IMR-90 (cell line): Measurements from ENCODE around the gene SH3RF3. TPM values are rescaled to one million over a fixed set of nuclear protein-coding genes. Genes with fewer than 3 reads are reported as not detected.
A peak's percentile ranks its signal among the peaks of the same experiment; 100 is the strongest.

Experiments used
- ATAC-seq: fragments of 200-7000 bp; cut with Tn5 transposase; 2 replicates; pipeline ENCODE4 v1.9.1; 2020; ENCODE audit warnings: low read depth, mild to moderate bottlenecking, moderate library complexity
- BruUV-seq: library from RNA; stranded (reverse); fragments of 400-500 nt; replicated peaks from 2 replicates; lab custom pipeline; 2021; lab: Mats Ljungman, UMichigan
- CTCF ChIA-PET: fragments of 300-600 bp; formaldehyde crosslinking; extraction: SDS; loops from one replicate; lab custom pipeline; 2021; ENCODE audit warnings: antibody characterized with exemption; lab: Yijun Ruan, JAX
- POLR2A ChIA-PET: fragments of 300-600 bp; sonication (Branson Sonifier 250); formaldehyde crosslinking; loops from one replicate; lab custom pipeline; 2022; ENCODE audit warnings: antibody characterized with exemption; ENCODE audit not compliant: unreplicated experiment; lab: Charles Lee
- DNase-seq: peaks from one replicate; pipeline ENCODE4 v3.0.0; 2013
- H2AFZ ChIP-seq: replicated peaks from 2 replicates; pipeline ENCODE3; 2013; ENCODE audit warnings: low read length, mild to moderate bottlenecking; ENCODE audit not compliant: poor library complexity
- H2AK5ac ChIP-seq: 2 replicates; pipeline ENCODE4 v1.6.1; 2013; ENCODE audit warnings: low read depth, low read length, inconsistent platforms
- H2AK9ac ChIP-seq: replicated peaks from 2 replicates; pipeline ENCODE3; 2013; ENCODE audit warnings: mild to moderate bottlenecking, low read depth, low read length, moderate library complexity; ENCODE audit not compliant: poor library complexity
- H2BK120ac ChIP-seq: 2 replicates; pipeline ENCODE4 v1.6.1; 2013; ENCODE audit warnings: low read depth, low read length, inconsistent platforms
- H2BK15ac ChIP-seq: 3 replicates; pipeline ENCODE4 v1.6.1; 2013; ENCODE audit warnings: low read depth, low read length, inconsistent platforms
- H2BK20ac ChIP-seq: 2 replicates; pipeline ENCODE4 v1.6.1; 2013; ENCODE audit warnings: low read depth, mild to moderate bottlenecking, inconsistent platforms, low read length, moderate library complexity
- H2BK5ac ChIP-seq: 2 replicates; pipeline ENCODE4 v1.6.1; 2013; ENCODE audit warnings: mild to moderate bottlenecking, low read depth, low read length, inconsistent platforms; ENCODE audit not compliant: poor library complexity, severe bottlenecking
- H3K14ac ChIP-seq: replicated peaks from 2 replicates; pipeline ENCODE4 v1.6.1; 2013; ENCODE audit warnings: low read depth, low read length, inconsistent platforms
- H3K18ac ChIP-seq: 2 replicates; pipeline ENCODE4 v1.6.1; 2013; ENCODE audit warnings: low read depth, low read length, control low read depth
- H3K23ac ChIP-seq: 2 replicates; pipeline ENCODE4 v1.6.1; 2013; ENCODE audit warnings: low read depth, low read length, inconsistent platforms
- H3K27ac ChIP-seq: 2 replicates; pipeline ENCODE4 v1.5.1; 2013; ENCODE audit warnings: mild to moderate bottlenecking, control low read depth, low read length; ENCODE audit not compliant: insufficient read depth
- H3K27me3 ChIP-seq: 2 replicates; pipeline ENCODE4 v1.6.1; 2013; ENCODE audit warnings: low read length; ENCODE audit not compliant: control insufficient read depth, insufficient read depth
- H3K36me3 ChIP-seq: 2 replicates; pipeline ENCODE4 v1.6.1; 2013; ENCODE audit warnings: low read length, mixed read lengths; ENCODE audit not compliant: control insufficient read depth, insufficient read depth
- H3K4ac ChIP-seq: 2 replicates; pipeline ENCODE4 v1.6.1; 2013; ENCODE audit warnings: low read depth, low read length, inconsistent platforms
- H3K4me1 ChIP-seq: 2 replicates; pipeline ENCODE4 v1.6.1; 2013; ENCODE audit warnings: low read length, mixed read lengths; ENCODE audit not compliant: control insufficient read depth, insufficient read depth
- H3K4me2 ChIP-seq: 2 replicates; pipeline ENCODE4 v1.6.1; 2013; ENCODE audit warnings: low read depth, mild to moderate bottlenecking, control low read depth, low read length, moderate library complexity
- H3K4me3 ChIP-seq: 2 replicates; pipeline ENCODE4 v1.5.1; 2013; ENCODE audit warnings: low read depth, mild to moderate bottlenecking, control low read depth, low read length, moderate library complexity; ENCODE audit not compliant: insufficient read depth
- H3K56ac ChIP-seq: 2 replicates; pipeline ENCODE4 v1.6.1; 2013; ENCODE audit warnings: low read length, inconsistent platforms; ENCODE audit not compliant: insufficient read depth; ENCODE audit errors: extremely low read depth
- H3K79me1 ChIP-seq, 2 experiments: 2 replicates each; pipeline ENCODE4 v1.6.1; 2013; ENCODE audit warnings: low read length in 2 of 2, inconsistent platforms in 1 of 2, low read depth in 1 of 2
- H3K9ac ChIP-seq: 2 replicates; pipeline ENCODE4 v1.6.1; 2013; ENCODE audit warnings: low read depth, low read length, control low read depth
- H3K9me1 ChIP-seq: 2 replicates; pipeline ENCODE4 v1.6.1; 2013; ENCODE audit warnings: low read length, inconsistent platforms; ENCODE audit not compliant: insufficient read depth
- H3K9me3 ChIP-seq: 2 replicates; pipeline ENCODE4 v1.6.1; 2013; ENCODE audit warnings: low read length; ENCODE audit not compliant: control insufficient read depth, insufficient read depth
- H4K20me1 ChIP-seq: 2 replicates; pipeline ENCODE4 v1.6.1; 2013; ENCODE audit warnings: low read length, inconsistent platforms; ENCODE audit not compliant: insufficient read depth
- H4K5ac ChIP-seq: 2 replicates; pipeline ENCODE4 v1.6.1; 2013; ENCODE audit warnings: mild to moderate bottlenecking, low read depth, low read length, control low read depth
- H4K8ac ChIP-seq, 2 experiments: 2 replicates each; pipeline ENCODE4 v1.6.1; 2013; ENCODE audit warnings: low read depth in 2 of 2, low read length in 2 of 2, control low read depth in 1 of 2, inconsistent platforms in 1 of 2
- H4K91ac ChIP-seq: 2 replicates; pipeline ENCODE4 v1.6.1; 2013; ENCODE audit warnings: low read depth, low read length, inconsistent platforms; ENCODE audit not compliant: insufficient read depth
- FOS ChIP-seq: fragments of 150-350 bp; IDR thresholded peaks from 2 replicates; pipeline ENCODE4 v1.6.1; 2016; ENCODE audit warnings: low read depth, low read length
- MAZ ChIP-seq: IDR thresholded peaks from 2 replicates; pipeline ENCODE4 v1.6.1; 2012; ENCODE audit warnings: low read depth, mild to moderate bottlenecking, low read length, improper control_type of control experiment, moderate library complexity, borderline replicate concordance
- MXI1 ChIP-seq: IDR thresholded peaks from 2 replicates; pipeline ENCODE4 v1.6.1; 2012; ENCODE audit warnings: low read depth, mild to moderate bottlenecking, low read length, moderate library complexity, borderline replicate concordance
- NFE2L2 ChIP-seq: fragments of 150-350 bp; IDR thresholded peaks from 2 replicates; pipeline ENCODE4 v1.6.1; 2016; ENCODE audit warnings: low read depth, mild to moderate bottlenecking, low read length
- RFX5 ChIP-seq: IDR thresholded peaks from 2 replicates; pipeline ENCODE4 v1.8.0; 2012; ENCODE audit warnings: low read depth, mild to moderate bottlenecking, low read length, moderate library complexity
- WGBS, 2 experiments: methylation state at CpG; one replicate each; pipeline versions ENCODE4 v1.1.5 to v1.1.7; 2013; ENCODE audit warnings: missing lambda C conversion rate in 2 of 2; ENCODE audit not compliant: insufficient read length in 1 of 2; ENCODE audit errors: extremely low coverage in 2 of 2; 5-methylcytosine and 5-hydroxymethylcytosine counted together
- dilution Hi-C: fragments of 300-500 bp; cut with HindIII; formaldehyde crosslinking; loops from one replicate; pipeline ENCODE4 v1.14.3; 2018; ENCODE audit warnings: low sequenced_read_pairs; ENCODE audit not compliant: unreplicated experiment
- in situ Hi-C: fragments of 300-500 bp; cut with MboI; formaldehyde crosslinking; loops from 3 replicates; pipeline ENCODE4 v1.14.3; 2019; ENCODE audit warnings: low sequenced_read_pairs, inconsistent platforms, mixed read lengths
- intact Hi-C: fragments of 100-400 bp; cut with micrococcal nuclease; formaldehyde crosslinking; loops from 2 replicates; pipeline ENCODE4 v1.10.0; 2022
- polyA plus RNA-seq, 3 experiments: library from polyadenylated mRNA; depleted of rRNA; stranded (reverse); fragments of >200 nt; gene quantifications; 2 replicates each; pipeline ENCODE4 v1.2.3, GENCODE V29; 2012; ENCODE audit warnings: low replicate concordance in 1 of 3
- total RNA-seq: library from RNA; depleted of rRNA; stranded (reverse); fragments of >200 nt; gene quantifications from 2 replicates; pipeline ENCODE4 v1.2.3, GENCODE V29; 2012

SH3RF3 gene
- total and polyA plus RNA-seq, 2 of the 4 experiments (the other 2 are of a cell fraction): 3.4 to 5.3 TPM

DNA sequence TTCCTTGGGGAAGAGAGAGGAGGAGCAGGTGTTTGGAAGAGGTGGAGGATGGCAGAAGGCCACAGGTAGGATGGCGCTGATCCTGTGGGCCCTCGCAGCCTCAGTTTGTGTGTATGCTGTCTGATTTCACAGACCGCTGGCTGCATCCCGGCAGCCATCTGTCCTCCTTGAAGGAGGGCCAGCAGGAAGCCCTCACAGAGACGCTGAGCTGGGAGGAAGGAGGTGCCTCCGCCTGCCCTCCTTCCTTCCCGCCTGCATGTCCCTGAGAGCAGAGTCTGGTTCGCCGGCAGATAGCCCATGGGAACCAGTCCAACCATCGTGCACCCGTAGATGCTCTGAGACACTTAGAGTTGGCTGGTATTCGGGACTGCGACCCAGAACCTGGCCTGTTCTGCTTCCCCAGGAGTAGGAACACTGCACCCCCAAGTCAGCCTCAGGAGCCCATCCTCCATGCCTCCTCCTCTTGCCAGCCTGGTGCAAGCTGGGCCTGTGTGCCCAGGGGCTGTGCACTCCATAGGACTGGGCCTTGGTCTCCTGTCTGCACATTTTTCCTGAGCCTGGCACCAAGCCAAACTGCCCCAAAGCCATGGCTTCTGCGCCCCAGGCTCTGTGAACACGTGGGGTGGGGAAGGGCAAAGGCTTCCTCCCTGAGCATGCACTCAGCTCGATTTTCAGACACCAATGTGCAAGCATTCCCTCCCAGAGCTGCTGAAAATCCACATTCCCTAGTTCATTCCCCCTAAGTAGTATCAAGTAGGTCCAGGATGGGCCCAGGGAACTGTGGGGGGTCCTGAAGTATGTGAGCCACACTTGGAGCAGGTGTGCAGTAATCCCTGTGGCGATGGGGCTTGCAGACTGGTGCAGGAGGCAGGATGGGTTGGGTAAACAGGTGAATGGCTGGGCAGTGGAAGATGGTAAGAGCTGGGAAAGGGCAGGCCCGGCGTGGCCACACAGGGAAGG is 369.2 kb downstream of the SH3RF3 start:
- TF ChIP-seq MAZ (no peak), MXI1 (no peak), NFE2L2 (no peak), FOS (no peak), RFX5 (no peak)
- intact Hi-C loops: loop anchor here (5.0 kb wide), 1 partner anchor 176 kb away; no protein-coding TSS in a partner anchor
- no TSS peak for BruUV-seq

More for the DNA sequence above, 369.2 kb downstream of the SH3RF3 start:
- DNase-seq: peak; percentile 42
- H4K5ac ChIP-seq: peak overlapping the region; percentile 34
- peak overlapping the region; percentile 42 for H3K4me2 ChIP-seq
- in situ Hi-C loops (no loop called here), dilution Hi-C loops (no loop called here)
- H3K14ac ChIP-seq: peak overlapping the region; percentile 87
- ATAC-seq: peak; percentile 58
- H3K4ac ChIP-seq: peak overlapping the region; percentile 84
- H4K91ac ChIP-seq: peak overlapping the region; percentile 77
- H3K4me1 ChIP-seq: peaks cover 14% of the 10 kb centered on the region
- CTCF ChIA-PET: interaction anchor here (1.3 to 1.6 kb wide), 2 partner anchors 12 to 371 kb away, joined by 3 to 9 read pairs; no protein-coding TSS in a partner anchor
- H3K9ac ChIP-seq: 0 out of 2 replicates have a peak overlapping the region, but pooled peaks have one; percentile 20
- peak overlapping the region; percentile 78 for H2AFZ ChIP-seq
- no peak overlapping the region for H3K4me3 ChIP-seq
- H2BK5ac ChIP-seq: peak overlapping the region; percentile 68
- peaks cover 21% of the 10 kb centered on the region for H3K36me3 ChIP-seq
- POLR2A ChIA-PET: no interaction called here
- H2BK120ac ChIP-seq: peak overlapping the region; percentile 75
- peak overlapping the region; percentile 80 for H2AK5ac ChIP-seq
- H2BK15ac ChIP-seq: peak overlapping the region; percentile 51; the same call in 1 of the 3 replicates
- H3K27ac ChIP-seq: peak overlapping the region; percentile 42
- peak overlapping the region; percentile 83 for H2AK9ac ChIP-seq
- no peaks in the 10 kb centered on the region for H3K27me3 ChIP-seq
- 55% methylated on average over 10 of the region's 19 CpGs; no CpG with 5 or more reads in 1 of the 2 experiments for WGBS, 2 experiments
- H3K56ac ChIP-seq: no peak overlapping the region
- H3K23ac ChIP-seq: peak overlapping the region; percentile 54
- H4K20me1 ChIP-seq: peaks cover 9% of the 10 kb centered on the region; the same call in 1 of the 2 replicates
- peaks cover 30% of the 10 kb centered on the region for H3K9me1 ChIP-seq
- peaks cover 0 to 39% of the 10 kb centered on the region in 2 experiments; a peak in 2 of 4 replicates for H3K79me1 ChIP-seq
- H2BK20ac ChIP-seq: peak overlapping the region; percentile 66
- H3K9me3 ChIP-seq: no peaks in the 10 kb centered on the region
- peak overlapping the region; percentile 36 for H3K18ac ChIP-seq
- peak overlapping the region; percentile 35 to 70 for H4K8ac ChIP-seq
